GM23338 (cell line): ENCODE data around the gene TMCO4. TPM values are rescaled to one million over a fixed set of nuclear protein-coding genes. Genes with fewer than 3 reads are reported as not detected.

Experiments
- ATAC-seq: fragments of 200-7000 bp; cut with Tn5 transposase; 3 replicates; pipeline ENCODE4 v1.9.1; 2020
- DNase-seq: peaks from one replicate; pipeline ENCODE4 v3.0.0-alpha.2; 2015; ENCODE audit warnings: low spot score
- H2AFZ ChIP-seq: fragments of 200-600 bp; sonication (generic); 2 replicates; pipeline ENCODE4 v1.8.0; 2016; ENCODE audit warnings: antibody characterized with exemption, mild to moderate bottlenecking, moderate library complexity
- H3F3A ChIP-seq: fragments of 200-600 bp; sonication (generic); replicated peaks from 2 replicates; pipeline ENCODE4 v1.8.0; 2017; ENCODE audit warnings: antibody characterized with exemption, mixed run types, low read depth
- H3K27ac ChIP-seq: fragments of 200-600 bp; sonication (generic); 2 replicates; pipeline ENCODE4 v1.6.1; 2016; ENCODE audit warnings: low read depth
- H3K27me3 ChIP-seq: fragments of 200-600 bp; sonication (generic); 2 replicates; pipeline ENCODE4 v1.8.0; 2016; ENCODE audit warnings: mild to moderate bottlenecking, mixed run types, moderate library complexity; ENCODE audit not compliant: insufficient read depth
- H3K36me3 ChIP-seq: fragments of 200-600 bp; sonication (generic); 2 replicates; pipeline ENCODE4 v1.8.0; 2016; ENCODE audit warnings: mild to moderate bottlenecking; ENCODE audit not compliant: insufficient read depth
- H3K4me1 ChIP-seq: fragments of 200-600 bp; sonication (generic); 2 replicates; pipeline ENCODE4 v1.8.0; 2016; ENCODE audit warnings: mild to moderate bottlenecking, moderate library complexity; ENCODE audit not compliant: insufficient read depth
- H3K4me2 ChIP-seq: fragments of 200-600 bp; sonication (generic); 2 replicates; pipeline ENCODE4 v1.7.1; 2017; ENCODE audit warnings: mixed run types
- H3K4me3 ChIP-seq: fragments of 200-600 bp; sonication (generic); 2 replicates; pipeline ENCODE4 v1.6.1; 2016; ENCODE audit warnings: mixed run types
- H3K79me2 ChIP-seq: fragments of 200-600 bp; sonication (generic); replicated peaks from 2 replicates; pipeline ENCODE4 v1.8.0; 2017; ENCODE audit warnings: mild to moderate bottlenecking; ENCODE audit not compliant: insufficient read depth
- H3K9me2 ChIP-seq: fragments of 200-600 bp; sonication (generic); 2 replicates; pipeline ENCODE4 v1.8.0; 2017; ENCODE audit not compliant: insufficient read depth
- H4K20me1 ChIP-seq: fragments of 200-600 bp; sonication (generic); replicated peaks from 2 replicates; pipeline ENCODE4 v1.8.0; 2017; ENCODE audit warnings: mild to moderate bottlenecking; ENCODE audit not compliant: insufficient read depth
- H3K27ac Mint-ChIP-seq: 2 replicates; pipeline ENCODE4 v1.8.0; 2020; ENCODE audit warnings: inconsistent platforms, mild to moderate bottlenecking, moderate library complexity, mixed read lengths
- H3K27me3 Mint-ChIP-seq: 3 replicates; pipeline ENCODE4 v1.8.0; 2022; ENCODE audit warnings: low read depth, mild to moderate bottlenecking, moderate library complexity, mixed read lengths, inconsistent platforms; ENCODE audit not compliant: insufficient read depth, poor library complexity
- H3K36me3 Mint-ChIP-seq: 3 replicates; pipeline ENCODE4 v1.8.0; 2021; ENCODE audit warnings: low read depth, mild to moderate bottlenecking, inconsistent platforms, moderate library complexity, mixed read lengths
- H3K4me1 Mint-ChIP-seq: 3 replicates; pipeline ENCODE4 v1.8.0; 2020; ENCODE audit warnings: mild to moderate bottlenecking, inconsistent platforms, mixed read lengths
- H3K4me3 Mint-ChIP-seq: 3 replicates; pipeline ENCODE4 v1.8.0; 2021; ENCODE audit warnings: moderate library complexity, mild to moderate bottlenecking, inconsistent platforms, mixed read lengths
- H3K9me3 Mint-ChIP-seq: 3 replicates; pipeline ENCODE4 v1.8.0; 2020; ENCODE audit warnings: moderate library complexity, mild to moderate bottlenecking, inconsistent platforms, mixed read lengths
- CREB1 ChIP-seq: fragments of 250-450 bp; sonication (Bioruptor Pico); IDR thresholded peaks from 2 replicates; pipeline ENCODE4 v1.5.0; 2020; ENCODE audit warnings: low read depth, mild to moderate bottlenecking, moderate library complexity
- CTCF ChIP-seq, 2 experiments: fragments of 200-600 bp in 1 of 2; sonication (generic) in 1 of 2; conservative IDR thresholded peaks; 2 replicates each; pipeline versions ENCODE4 v1.5.1 to v1.6.1; 2016 to 2017; ENCODE audit warnings: antibody characterized with exemption in 2 of 2, low read depth in 2 of 2, mild to moderate bottlenecking in 2 of 2, moderate library complexity in 1 of 2
- ETS1 ChIP-seq: IDR thresholded peaks from 2 replicates; pipeline ENCODE4 v1.6.1; 2016; ENCODE audit warnings: antibody characterized with exemption
- EZH2 ChIP-seq: fragments of 200-600 bp; sonication (generic); IDR thresholded peaks from one replicate; pipeline ENCODE4 v1.8.0; 2017; ENCODE audit warnings: antibody characterized with exemption, mild to moderate bottlenecking, low read depth; ENCODE audit not compliant: unreplicated experiment
- EZH2phosphoT487 ChIP-seq: fragments of 200-600 bp; sonication (generic); IDR thresholded peaks from one replicate; pipeline ENCODE4 v1.8.1; 2018; ENCODE audit warnings: antibody characterized with exemption; ENCODE audit not compliant: unreplicated experiment
- JUNB ChIP-seq: IDR thresholded peaks from one replicate; pipeline ENCODE4 v1.6.1; 2016; ENCODE audit warnings: antibody characterized with exemption; ENCODE audit not compliant: unreplicated experiment
- REST ChIP-seq: IDR thresholded peaks from one replicate; pipeline ENCODE4 v1.6.1; 2018; ENCODE audit warnings: antibody characterized with exemption; ENCODE audit not compliant: unreplicated experiment
- STAT1 ChIP-seq: IDR thresholded peaks from one replicate; pipeline ENCODE4 v1.6.1; 2016; ENCODE audit warnings: antibody characterized with exemption; ENCODE audit not compliant: unreplicated experiment
- ZNF331 ChIP-seq: fragments of 250-450 bp; sonication (Bioruptor Pico); IDR thresholded peaks from 2 replicates; pipeline ENCODE4 v1.5.0; 2020; ENCODE audit warnings: low read depth, mild to moderate bottlenecking, moderate library complexity
- ZNF462 ChIP-seq: fragments of 250-450 bp; sonication (Bioruptor Pico); IDR thresholded peaks from 2 replicates; pipeline ENCODE4 v1.5.0; 2020; ENCODE audit warnings: mild to moderate bottlenecking, moderate library complexity
- polyA plus RNA-seq: library from polyadenylated mRNA; unstranded; fragments of >200 nt; fragmentation: Nextera tagmentation; extraction: Ambion mirVana; gene quantifications from 2 replicates; pipeline ENCODE4 v1.2.1, GENCODE V29; 2016
- total RNA-seq: library from RNA; depleted of rRNA; stranded (reverse); fragments of >200 nt; shearing (Covaris generic); gene quantifications from 2 replicates; pipeline ENCODE4 v1.2.3, GENCODE V29; 2014

Gene TMCO4
- total and polyA plus RNA-seq, 2 experiments from 2014 or later, result 2.6 to 6.9 TPM

GRCh38 chr1:19658186-19658585 is 141.5 kb downstream of the TMCO4 start (continued):
- no peak for TF ChIP-seq STAT1
- TF ChIP-seq EZH2phosphoT487, result no peak
- no peak for TF ChIP-seq ZNF462
- no peak for TF ChIP-seq CTCF (conservative IDR thresholded peaks at IDR 0.05; ENCODE audit: low read depth in 2 of 2)
- TF ChIP-seq CREB1 (CRISPR knock-in tag), result no peak
- TF ChIP-seq EZH2, result no peak

GRCh38 chr1:19657511-19657910 is 142.2 kb downstream of the TMCO4 start:
- H4K20me1 ChIP-seq, result no peaks in the 10 kb centered on the region
- TF ChIP-seq JUNB (no peak), STAT1 (no peak), REST (no peak), CREB1 (CRISPR knock-in tag) (no peak), ETS1 (no peak), ZNF331 (CRISPR knock-in tag) (no peak)

More at GRCh38 chr1:19657511-19657910, 142.2 kb downstream of the TMCO4 start:
- no peak overlapping the region for H3K4me2 ChIP-seq
- Mint-ChIP-seq H3K9me3 (no peaks in the 10 kb centered on the region; the same call in 2 of the 3 replicates), H3K4me3 (no peak overlapping the region), H3K27me3 (peaks cover 19% of the 10 kb centered on the region), H3K4me1 (peaks cover 26% of the 10 kb centered on the region), H3K27ac (no peak overlapping the region), H3K36me3 (no peaks in the 10 kb centered on the region; the same call in 2 of the 3 replicates)
- ATAC-seq (no peak), DNase-seq (no peak)
- H2AFZ ChIP-seq, result no peak overlapping the region
- 0 out of 2 replicates have a peak, but pooled peaks cover 6% of the 10 kb centered on the region for H3K4me1 ChIP-seq
- 0 out of 2 replicates have a peak, but pooled peaks cover 6% of the 10 kb centered on the region for H3K27me3 ChIP-seq
- peaks cover 12% of the 10 kb centered on the region for H3F3A ChIP-seq
- no peaks in the 10 kb centered on the region for H3K79me2 ChIP-seq
- H3K27ac ChIP-seq, result no peak overlapping the region
- no peak overlapping the region for H3K4me3 ChIP-seq
- H3K36me3 ChIP-seq, result no peaks in the 10 kb centered on the region
- H3K9me2 ChIP-seq, result no peaks in the 10 kb centered on the region
